DMS114 treated with DMSO at 0.1 percent for 48 hours (cell line): ENCODE data around the gene ADGRL3.

Experiments
- DNase-seq: peaks from one replicate; lab custom pipeline; 2025; ENCODE audit not compliant: unreplicated experiment; lab: John Stamatoyannopoulos, UW

Gene ADGRL3

GRCh38 chr4:61531188-61531587, 331.1 kb downstream of the ADGRL3 start:
- no peak for DNase-seq

- no peak for DNase-seq
Measured at GRCh38 chr4:61532336-61533000, 332.3 kb downstream of the ADGRL3 start.

GRCh38 chr4:61533140-61533539, 333.0 kb downstream of the ADGRL3 start:
- DNase-seq: no peak

- DNase-seq: no peak
Measured at GRCh38 chr4:61540944-61541343, 340.8 kb downstream of the ADGRL3 start.

GRCh38 chr4:61541459-61541858, 341.3 kb downstream of the ADGRL3 start:
- DNase-seq: no peak

- no peak for DNase-seq
Measured at GRCh38 chr4:61543976-61544375, 343.9 kb downstream of the ADGRL3 start.

GRCh38 chr4:61545902-61546480, 345.9 kb downstream of the ADGRL3 start:
- DNase-seq: no peak

- DNase-seq: no peak
Measured at GRCh38 chr4:61549336-61549735, 349.2 kb downstream of the ADGRL3 start.

- no peak for DNase-seq
Measured at GRCh38 chr4:61553557-61554125, 353.5 kb downstream of the ADGRL3 start.

GRCh38 chr4:61555789-61556188, 355.7 kb downstream of the ADGRL3 start:
- DNase-seq: no peak

GRCh38 chr4:61556277-61556676, 356.2 kb downstream of the ADGRL3 start:
- DNase-seq: no peak

- DNase-seq: no peak
Measured at GRCh38 chr4:61559396-61559795, 359.3 kb downstream of the ADGRL3 start.

GRCh38 chr4:61561028-61561427, 360.9 kb downstream of the ADGRL3 start:
- DNase-seq: no peak

- no peak for DNase-seq
Measured at GRCh38 chr4:61571761-61572559, 371.8 kb downstream of the ADGRL3 start.

GRCh38 chr4:61575796-61576195, 375.7 kb downstream of the ADGRL3 start:
- DNase-seq: no peak

GRCh38 chr4:61579786-61580185, 379.7 kb downstream of the ADGRL3 start:
- DNase-seq: no peak

- no peak for DNase-seq
Measured at GRCh38 chr4:61580721-61581377, 380.7 kb downstream of the ADGRL3 start.

- no peak for DNase-seq
Measured at GRCh38 chr4:61583696-61584095, 383.6 kb downstream of the ADGRL3 start.

GRCh38 chr4:61588621-61589402, 388.7 kb downstream of the ADGRL3 start:
- DNase-seq: no peak

GRCh38 chr4:61590881-61591280, 390.8 kb downstream of the ADGRL3 start:
- no peak for DNase-seq
